Measurements from ENCODE around the gene CPSF3.

The CPSF3 gene

DNA sequence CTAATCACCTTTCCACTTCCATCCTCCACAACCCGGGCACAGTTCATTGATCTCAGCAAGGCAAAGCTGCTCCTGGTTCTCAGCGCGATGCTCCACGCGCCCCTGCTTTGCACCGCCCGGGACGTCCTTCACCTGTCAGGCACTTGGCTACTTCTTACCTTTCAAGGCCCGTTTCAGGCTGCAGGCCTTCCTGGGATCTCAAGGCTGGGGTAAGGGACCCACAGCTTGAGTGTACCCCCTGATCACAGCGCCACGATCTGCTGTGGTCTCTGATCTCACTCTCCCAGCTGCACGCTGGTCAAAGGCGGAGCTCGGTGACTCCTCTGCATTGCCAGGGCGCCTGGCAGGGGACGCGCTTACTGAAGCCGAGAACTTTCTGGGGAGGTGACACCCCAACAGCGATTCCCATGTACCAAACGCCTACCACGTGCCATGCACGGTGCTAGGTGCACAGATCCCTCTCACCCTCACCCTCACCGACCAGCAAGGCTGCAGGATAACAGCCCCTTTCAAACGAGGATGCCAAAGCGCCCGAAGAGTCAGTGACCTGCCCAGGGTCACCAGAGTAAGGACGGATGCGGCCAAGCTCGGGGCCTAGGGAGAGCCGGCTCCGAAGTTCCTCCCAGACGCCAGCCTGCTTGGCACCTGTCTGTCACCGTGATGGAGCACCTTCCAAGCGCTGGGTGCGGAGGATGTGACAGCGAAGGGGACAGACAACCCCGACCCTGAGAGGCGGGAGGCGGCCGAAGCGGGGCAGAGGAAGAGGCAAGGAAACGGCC lies 944 bp upstream of the CPSF3 start:
- DNase-seq: peak; percentile 24

DNA sequence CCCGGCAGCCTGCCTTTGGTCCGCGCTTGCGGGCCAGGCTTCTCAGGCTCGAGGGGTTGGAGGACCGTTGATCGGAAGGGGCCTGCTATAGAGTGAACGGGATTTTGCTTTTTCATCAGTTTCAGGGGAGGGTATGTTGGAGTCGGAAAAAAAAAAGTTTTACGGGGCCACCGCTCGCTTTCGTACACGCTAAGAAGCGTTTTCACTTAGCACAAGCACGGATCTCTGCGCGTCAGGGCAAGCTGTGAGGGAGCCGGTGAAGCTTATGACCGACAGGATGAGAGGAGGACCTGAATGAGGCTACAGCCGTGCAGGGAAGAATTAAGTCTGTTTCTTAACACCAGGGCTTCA lies 443 bp downstream of the CPSF3 start:
- DNase-seq: no peak

DNA sequence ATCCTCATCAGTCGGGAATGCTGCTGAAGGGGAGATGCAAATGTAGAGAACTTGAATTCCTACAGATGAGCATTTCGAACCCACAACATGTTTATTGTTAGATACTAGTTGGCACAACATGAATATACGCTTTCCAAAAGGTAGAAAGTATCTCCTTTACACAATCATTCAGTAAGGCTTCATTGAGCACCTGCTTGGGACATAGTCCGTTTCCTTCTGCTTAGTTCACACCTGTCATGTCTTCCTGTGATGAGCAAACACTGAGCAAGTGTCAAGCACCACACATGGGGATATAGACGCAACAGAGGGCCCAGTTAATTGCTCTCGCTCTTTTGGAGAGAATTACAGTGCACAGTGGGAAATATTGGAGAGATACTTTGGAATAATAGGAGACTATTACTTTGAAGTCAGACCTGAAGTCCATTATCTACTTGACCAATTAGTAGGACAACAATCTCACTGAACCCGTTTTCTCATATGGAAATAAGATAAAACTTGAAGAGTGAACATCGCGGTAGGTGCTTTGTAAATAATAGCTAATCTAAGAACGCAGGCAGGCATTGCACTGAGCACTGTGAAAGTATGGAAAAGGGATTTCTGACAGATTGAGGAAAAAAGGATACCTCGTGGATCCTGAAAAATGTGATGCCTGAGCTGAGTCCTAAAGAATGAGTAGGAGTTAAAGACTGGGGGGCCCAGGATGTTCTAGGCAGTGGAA lies 1.2 kb downstream of the CPSF3 start:
- no peak for DNase-seq

DNA sequence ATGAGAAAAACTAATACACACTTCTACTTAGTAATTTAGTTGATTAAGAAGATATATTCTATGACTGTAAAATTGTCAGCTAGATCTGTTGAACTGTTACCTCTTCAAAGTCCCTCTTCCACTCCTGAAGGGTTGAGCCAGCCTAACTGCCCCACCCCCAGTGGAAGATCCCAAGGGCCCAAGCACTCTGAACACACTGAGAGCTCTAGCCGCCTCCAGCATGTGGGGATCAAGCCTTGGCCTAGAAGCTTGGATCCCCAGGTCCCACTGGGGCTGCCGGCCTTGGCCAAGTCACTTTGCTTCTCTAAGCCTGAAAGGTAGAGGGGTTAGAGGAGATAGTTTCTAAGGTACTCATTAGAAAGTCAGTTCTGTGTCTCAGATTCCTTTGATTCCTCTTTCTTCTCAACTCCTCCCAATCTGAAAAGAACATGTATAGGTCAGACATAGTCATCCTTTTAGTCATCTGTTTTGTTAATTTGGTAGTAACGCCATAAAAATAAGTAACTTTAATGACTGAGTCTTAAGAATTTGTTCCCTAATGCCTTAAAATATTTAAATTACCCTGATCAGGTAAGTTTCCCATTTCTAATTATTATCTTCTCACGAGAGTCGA lies 5.6 kb downstream of the CPSF3 start:
- no peak for DNase-seq

DNA sequence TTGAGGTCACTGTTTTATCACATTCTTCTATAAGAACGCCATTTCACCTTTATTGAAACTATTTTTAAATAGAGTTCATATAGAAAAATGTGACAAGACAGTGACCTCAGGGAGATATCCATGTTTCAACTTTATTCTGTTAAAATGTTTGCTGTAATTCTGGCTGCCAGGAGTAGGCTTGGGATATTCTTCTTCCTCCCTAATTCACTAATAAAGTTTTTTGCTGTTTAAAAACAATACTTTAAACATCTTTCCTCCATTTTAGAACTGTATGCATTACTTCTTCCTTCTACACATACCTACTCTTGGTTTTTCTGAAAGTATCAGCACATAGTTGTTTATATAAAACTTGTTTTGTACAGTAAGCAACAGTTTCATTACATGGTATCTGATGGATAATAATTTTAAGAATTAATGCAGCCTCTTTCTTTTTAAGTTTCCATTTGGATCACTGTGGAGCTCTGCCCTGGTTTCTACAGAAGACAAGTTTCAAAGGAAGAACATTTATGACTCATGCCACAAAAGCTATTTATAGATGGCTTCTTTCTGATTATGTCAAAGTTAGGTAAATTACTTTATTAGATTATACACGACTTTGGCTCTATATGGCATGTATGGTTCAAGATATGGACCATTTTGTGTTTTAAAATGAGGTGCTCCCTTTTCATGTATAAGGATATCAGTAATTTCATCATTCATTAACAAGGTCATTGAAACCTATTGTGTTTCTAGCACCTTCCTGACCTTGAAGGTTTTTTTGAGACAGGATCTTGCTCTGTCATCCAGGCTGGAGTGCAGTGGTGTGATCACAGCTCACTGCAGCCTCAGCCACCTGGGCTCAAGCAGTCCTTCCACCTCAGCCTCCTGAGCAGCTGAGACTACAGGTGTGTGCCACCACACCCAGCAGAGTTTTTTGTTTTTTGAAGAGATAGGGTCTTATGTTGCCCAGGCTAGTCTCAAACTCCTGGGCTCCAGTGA lies 7.2 kb downstream of the CPSF3 start:
- no peak for DNase-seq

DNA sequence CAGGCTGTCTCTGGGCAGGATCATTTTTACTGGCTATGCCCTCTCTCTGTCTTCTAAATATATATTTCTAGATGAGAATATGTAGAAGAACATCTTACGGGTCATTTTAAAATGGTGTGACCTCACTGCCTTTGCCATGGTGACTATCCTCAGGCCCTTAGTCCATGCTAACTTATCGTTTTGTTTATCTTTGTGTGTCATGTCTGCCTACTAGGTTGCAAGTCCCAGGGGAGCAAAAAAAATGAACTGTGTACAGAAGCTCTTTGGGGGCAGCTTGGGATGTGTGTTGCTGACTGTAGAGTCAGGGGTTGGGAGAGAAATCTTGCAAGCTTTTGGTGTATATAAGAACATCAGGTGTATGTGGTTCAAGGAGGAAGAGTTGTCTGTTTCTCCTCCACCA lies 11.0 kb downstream of the CPSF3 start:
- DNase-seq: no peak

DNA sequence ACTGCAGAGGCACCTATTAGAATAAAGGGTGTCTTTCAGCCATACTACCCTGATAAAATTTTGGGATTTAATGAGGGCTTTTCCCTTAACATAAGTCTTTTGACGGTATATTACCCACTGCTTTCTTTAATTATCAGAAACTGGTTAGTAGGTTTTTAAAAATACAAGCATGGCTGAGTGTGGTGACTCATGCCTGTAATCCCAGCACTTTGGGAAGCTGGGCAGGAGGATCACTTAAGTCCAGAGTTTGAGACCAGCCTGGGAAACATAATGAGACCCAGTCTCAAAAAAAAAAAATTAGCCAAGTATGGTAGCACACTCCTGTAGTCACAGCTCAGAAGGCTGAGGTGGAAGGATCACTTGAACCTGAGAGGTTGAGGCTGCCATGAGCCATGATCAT lies 16.1 kb downstream of the CPSF3 start:
- DNase-seq: no peak

DNA sequence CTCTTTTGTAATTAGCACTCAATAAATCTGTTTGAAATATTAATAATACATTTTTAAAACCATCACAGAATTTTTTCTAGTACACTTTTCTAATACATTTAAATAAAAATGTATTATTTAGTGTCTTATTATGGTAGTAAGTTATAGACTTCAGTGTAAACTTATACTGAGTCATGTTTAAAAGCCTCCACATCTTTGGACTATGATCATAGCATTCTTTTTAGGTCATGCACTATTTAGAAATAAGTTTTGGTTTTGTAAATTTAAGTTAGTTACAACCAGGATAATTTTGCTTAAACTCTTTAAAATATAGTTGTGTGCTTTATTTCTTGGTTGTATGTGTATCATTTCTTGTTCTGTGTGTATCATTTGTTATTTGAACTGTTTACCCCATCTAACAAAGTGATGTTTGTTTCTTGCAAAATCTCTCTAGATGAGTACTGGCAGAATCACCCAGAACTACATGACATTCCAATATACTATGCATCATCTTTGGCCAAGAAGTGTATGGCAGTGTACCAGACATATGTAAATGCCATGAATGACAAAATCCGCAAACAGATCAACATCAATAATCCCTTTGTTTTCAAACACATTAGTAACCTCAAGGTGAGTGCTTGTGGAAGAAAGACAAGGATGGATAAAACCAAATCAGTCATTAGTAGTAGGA lies 16.7 kb downstream of the CPSF3 start:
- DNase-seq: no peak

DNA sequence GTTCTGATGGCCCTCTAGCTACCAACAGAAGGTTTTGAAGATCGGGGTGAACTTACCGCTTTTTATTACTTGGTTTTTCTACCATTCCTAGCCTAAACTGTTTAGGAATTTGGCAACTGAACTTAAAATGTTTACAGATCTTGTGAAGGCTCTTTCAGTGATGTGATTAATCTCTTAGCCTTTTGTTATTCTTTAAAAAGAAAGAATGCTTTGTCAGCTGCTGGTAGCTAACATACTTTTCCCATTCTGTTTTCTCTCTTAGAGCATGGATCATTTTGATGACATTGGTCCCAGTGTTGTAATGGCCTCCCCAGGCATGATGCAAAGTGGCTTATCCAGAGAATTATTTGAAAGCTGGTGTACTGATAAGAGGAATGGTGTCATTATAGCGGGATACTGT lies 18.1 kb downstream of the CPSF3 start:
- no peak for DNase-seq

DNA sequence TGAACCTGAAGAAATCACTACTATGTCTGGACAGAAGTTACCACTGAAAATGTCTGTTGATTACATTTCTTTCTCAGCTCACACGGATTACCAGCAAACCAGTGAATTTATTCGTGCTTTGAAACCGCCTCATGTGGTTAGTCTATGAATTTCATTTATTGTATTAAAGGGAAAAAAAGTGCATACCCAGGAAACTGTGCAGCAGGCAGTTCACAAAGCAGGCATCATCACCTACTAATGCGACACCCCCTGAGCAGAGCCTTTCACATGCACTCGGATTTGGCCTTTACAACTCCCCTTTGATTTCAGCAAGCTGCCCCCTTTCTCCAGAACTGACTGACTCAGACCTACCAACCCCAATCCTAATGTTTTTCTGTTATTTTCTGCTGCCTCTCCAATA lies 20.1 kb downstream of the CPSF3 start:
- DNase-seq: no peak

DNA sequence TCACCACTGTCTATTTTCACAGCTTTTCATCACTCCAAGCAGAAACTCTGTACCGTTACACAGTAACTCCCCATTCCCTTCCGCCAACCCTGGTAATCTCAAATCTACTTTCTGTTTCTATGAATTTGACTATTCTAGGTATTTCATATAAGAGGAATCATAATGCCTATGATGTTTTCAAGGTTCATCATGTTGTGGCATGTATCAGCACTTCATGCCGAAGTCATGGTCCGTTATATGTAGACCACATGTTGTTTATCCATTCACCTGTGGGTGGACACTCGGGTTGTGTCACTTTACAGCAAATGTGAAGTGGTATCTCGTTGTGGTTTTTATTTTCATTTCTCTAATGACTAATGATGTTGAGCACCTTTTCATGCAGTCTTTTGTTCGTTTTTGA lies 21.6 kb downstream of the CPSF3 start:
- DNase-seq: no peak

DNA sequence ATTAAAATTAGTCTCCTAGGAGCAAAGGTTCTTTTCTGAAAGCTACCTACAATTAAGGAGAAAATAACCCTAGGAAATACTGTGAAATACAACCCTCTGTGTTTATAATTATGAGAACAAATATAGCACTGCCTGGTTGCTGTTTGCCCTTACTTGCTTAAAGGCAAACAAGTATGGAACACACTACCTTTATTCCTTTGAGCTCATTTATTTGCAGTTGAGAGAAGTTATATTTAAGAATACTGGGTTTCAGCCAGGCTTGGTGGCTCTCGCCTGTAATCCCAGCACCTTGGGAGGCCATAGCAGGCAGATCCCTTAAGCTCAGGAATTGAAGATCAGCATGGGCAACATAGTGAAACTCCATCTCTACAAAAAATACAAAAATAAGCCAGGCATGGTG lies 27.8 kb downstream of the CPSF3 start:
- DNase-seq: no peak

DNA sequence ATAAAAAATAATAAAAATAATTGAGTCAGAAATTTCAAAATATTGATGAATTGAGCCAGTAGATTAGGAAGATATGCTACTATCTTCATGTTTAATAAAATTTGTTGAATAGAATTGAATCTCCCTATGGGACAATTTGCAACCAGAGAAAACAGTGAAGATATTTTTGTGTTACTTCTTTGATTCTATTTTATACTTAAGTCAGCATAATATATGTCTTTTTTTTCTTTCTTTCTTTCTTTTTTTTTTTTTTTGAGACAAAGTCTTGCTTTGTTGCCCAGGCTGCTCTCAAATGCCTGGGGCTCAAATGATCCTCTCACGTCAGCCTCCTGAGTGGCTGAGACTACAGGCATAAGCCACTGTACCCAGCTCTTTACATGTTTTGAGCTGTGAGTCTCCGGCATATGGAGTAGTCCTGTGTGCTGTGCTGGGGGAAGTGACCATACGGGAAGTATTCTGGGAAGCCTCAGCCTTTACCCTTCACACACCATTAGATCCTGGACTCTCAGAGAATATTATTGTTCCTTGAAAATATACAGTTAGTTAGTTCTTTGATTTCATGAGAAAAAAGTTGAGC lies 37.1 kb downstream of the CPSF3 start:
- no peak for DNase-seq

DNA sequence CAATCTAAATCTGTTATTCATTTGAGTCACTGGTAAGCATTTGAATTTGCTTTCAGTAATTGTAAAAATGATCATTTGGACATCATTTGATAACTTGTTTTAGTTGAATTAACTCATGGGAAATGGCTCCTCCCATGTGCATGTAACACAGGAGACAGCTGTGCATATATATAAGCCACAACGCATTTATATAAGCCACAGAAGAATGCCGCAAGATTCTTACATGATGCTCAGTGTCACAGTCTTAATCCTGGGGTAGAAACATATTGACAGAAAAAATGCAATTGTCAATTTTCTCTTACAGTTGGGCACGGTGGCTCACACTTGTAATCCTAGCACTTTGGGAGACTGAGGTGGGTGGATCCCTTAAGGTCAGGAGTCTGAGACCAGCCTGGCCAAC lies 37.6 kb downstream of the CPSF3 start:
- no peak for DNase-seq

DNA sequence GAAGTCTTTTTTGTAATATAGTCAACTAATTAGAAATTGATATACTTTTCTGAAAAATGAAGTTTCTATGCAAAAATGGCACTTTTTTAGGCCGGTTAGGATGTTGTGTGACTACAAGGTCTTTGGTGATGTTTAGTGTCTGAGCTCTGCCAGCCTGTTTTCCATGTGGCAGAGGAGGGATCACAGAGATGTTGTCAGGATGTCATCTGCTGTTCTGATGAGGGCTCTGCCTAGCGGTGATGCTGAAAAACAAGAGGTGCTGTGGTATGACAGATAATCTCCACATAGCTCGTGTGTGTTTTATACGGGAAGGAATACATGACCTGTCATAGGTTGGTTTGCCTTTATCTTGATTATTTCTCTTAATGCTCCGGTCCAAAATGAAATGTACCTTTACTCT lies 38.9 kb downstream of the CPSF3 start:
- no peak for DNase-seq

DNA sequence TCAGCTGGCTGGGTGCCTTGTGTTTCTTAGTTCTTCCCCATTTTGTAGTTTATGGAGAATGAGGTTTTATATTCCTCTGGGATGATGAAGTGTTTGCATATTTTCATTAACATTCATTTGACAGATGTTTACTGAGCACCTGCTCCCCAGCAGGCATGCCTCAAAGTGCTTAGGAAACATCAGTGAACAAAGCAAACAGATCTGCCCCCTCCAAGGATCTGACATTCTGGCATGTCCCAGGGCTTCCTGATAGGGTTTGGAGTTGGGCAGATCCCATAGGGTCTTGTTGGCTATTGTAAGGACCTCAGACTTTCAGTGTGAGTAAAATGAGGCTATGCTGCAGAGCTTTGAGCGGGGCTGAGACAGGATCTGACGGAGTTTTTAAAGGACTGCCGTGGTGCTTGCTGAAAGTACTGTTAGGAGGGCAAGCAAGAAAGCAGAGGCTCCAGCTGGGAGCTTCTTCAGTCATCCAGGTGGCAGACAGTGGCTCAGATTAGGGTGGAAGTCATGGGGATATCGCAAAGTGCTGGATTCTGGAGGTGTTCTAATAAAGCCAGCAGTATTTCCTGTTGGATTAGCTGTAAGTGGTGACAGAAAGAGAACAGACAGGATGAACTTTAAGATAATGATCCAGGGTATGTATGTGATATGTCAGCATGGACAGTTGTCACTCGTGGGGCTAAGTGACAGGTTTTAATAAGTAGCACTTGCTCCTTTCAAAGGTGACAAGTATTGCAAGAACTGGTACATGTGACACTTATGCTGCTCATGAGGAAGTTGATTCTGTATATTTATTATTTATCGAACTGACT lies 39.6 kb downstream of the CPSF3 start:
- no peak for DNase-seq

DNA sequence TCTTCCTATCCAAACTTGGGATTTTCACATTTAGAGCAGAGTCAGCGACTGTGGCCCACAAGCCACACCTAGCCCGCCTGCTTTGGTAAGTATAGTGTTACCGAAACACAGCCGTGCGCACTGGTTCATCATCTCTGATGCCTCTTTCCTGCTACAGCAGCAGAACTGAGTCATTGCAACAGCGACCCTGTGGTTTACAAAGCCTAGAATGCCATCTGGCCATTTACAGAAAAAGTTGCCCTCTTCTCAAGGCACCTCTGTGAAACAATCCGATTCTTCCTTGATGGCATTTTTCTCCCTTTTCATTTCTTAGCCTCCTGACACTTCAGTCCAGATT lies 40.2 kb downstream of the CPSF3 start:
- no peak for DNase-seq

DNA sequence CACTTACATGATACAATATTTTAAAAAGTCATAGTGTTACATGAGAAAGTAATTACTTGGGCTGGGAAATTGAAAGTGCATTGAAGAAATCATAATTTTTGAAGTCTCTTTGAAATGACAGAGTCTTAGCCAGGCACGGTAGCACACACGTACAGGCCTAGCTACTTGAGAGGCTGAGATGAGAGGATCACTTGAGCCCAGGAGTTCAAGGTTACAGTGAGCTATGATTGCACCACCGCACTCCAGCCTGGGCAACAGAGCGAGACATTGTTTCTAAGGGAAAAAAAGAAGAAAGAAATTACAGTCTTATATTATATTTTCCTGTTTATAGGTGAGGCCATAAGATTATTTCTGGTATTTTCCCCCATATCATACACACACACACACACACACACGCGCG lies 41.7 kb downstream of the CPSF3 start:
- no peak for DNase-seq

DNA sequence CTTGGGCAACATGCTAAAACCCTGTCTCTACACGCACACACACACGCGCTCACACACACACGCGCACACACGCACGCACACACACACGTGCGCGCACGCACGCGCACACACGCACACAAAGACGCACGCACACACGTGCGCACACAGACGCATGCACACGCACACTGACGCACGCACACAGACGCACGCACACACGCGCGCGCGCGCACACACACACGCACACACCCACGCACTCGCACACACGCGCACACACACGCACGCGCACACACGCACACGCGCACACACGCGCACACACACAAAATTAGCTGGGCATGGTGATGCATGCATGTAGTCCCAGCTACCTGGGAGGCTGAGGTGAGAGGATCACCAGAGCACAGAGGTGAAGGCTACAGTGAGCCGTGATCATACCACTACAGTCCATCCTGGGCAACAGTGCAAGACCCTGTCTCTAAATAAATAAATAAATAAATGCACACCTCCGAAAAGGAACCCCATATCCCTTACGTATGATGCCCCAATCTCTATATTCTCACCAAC lies 42.8 kb downstream of the CPSF3 start:
- DNase-seq: no peak

DNA sequence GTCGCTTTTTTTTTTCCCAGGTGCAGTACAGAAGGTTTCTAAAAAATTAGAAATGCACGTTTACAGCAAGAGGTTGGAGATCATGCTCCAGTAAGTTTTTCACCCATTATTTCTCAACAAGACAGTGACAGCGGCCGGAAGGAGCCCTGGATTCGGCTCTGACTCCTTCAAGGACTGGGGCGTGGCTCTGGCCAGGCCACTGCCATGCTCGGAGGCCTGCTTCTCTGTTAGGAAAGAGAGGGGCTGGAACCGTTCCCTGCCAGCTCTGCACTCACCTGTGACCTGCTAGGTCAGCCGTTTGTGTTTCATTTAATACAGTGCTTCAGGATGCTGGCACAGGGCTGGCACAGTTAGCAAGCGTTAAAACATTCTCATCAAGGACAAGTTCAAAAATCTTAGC lies 44.2 kb downstream of the CPSF3 start:
- DNase-seq: no peak

DNA sequence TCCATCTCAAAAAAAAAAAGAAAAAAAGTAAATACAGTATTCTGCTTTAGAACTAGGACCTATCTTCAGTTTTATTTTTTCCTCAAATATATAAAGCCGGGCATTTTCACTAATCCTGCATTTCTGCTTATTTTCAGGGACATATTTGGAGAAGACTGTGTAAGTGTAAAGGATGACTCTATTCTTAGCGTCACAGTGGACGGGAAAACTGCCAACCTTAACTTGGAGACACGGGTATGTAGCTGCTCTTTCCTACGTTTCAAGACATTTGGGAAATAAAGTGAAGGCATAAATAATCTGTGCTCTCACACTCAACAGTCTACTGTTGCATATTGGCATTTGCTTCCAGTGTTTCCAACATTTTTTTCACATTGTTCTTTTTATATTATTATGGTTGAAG lies 47.8 kb downstream of the CPSF3 start:
- DNase-seq: no peak
